C4-2B (cell line): ENCODE results near the gene SMG9.

ENCODE experiments used
- CTCF ChIP-seq: fragments of 450-650 bp; conservative IDR thresholded peaks from 2 replicates; pipeline ENCODE4 v1.5.1; 2017; ENCODE audit warnings: mild to moderate bottlenecking
- ZFX ChIP-seq: fragments of 450-650 bp; IDR thresholded peaks from 2 replicates; pipeline ENCODE4 v1.6.1; 2017

GRCh38 chr19:43778651-43779050 is 23.9 kb upstream of the SMG9 start:
- TF ChIP-seq CTCF = no peak
- TF ChIP-seq ZFX = no peak
